Chondrocyte (in vitro differentiated cells): ENCODE results near the gene PAK1. TPM values are rescaled to one million over a fixed set of nuclear protein-coding genes. Genes with fewer than 3 reads are reported as not detected.

Experiments
- DNase-seq: peaks from one replicate; pipeline ENCODE4 v3.0.0; 2021; ENCODE audit warnings: mixed read lengths, low spot score
- H3K27ac Mint-ChIP-seq: one replicate; pipeline ENCODE4 v1.8.0; 2021; ENCODE audit warnings: mild to moderate bottlenecking, moderate library complexity, mixed read lengths; ENCODE audit not compliant: unreplicated experiment
- H3K27me3 Mint-ChIP-seq: 2 replicates; pipeline ENCODE4 v1.8.0; 2021; ENCODE audit warnings: low read depth, mixed read lengths
- H3K36me3 Mint-ChIP-seq: 2 replicates; pipeline ENCODE4 v1.8.0; 2021; ENCODE audit warnings: low read depth, mixed read lengths
- H3K4me1 Mint-ChIP-seq: 2 replicates; pipeline ENCODE4 v1.8.0; 2021; ENCODE audit warnings: low read depth, mild to moderate bottlenecking, mixed read lengths
- H3K4me3 Mint-ChIP-seq: one replicate; pipeline ENCODE4 v1.8.0; 2021; ENCODE audit warnings: mild to moderate bottlenecking, moderate library complexity, mixed read lengths; ENCODE audit not compliant: unreplicated experiment
- H3K9me3 Mint-ChIP-seq: 2 replicates; pipeline ENCODE4 v1.8.0; 2021; ENCODE audit warnings: low read depth, mixed read lengths
- CTCF ChIP-seq: fragments of 200-600 bp; sonication (generic); IDR thresholded peaks from 2 replicates; pipeline ENCODE4 v1.5.0; 2021; ENCODE audit warnings: antibody characterized with exemption, mild to moderate bottlenecking, moderate library complexity
- total RNA-seq: library from RNA; stranded (reverse); gene quantifications from 3 replicates; pipeline ENCODE4 v1.2.1, GENCODE V29; 2021

Gene PAK1
- total RNA-seq, 1 donor from 2014 or later: 28.2 TPM

GRCh38 chr11:77479746-77480352, 6.0 kb upstream of the PAK1 start:
- Mint-ChIP-seq H3K27ac (no peak overlapping the region), H3K27me3 (peaks cover 5% of the 10 kb centered on the region), H3K4me1 (no peaks in the 10 kb centered on the region), H3K4me3 (no peak overlapping the region), H3K9me3 (no peaks in the 10 kb centered on the region), H3K36me3 (no peaks in the 10 kb centered on the region)
- TF ChIP-seq CTCF: no peak
- DNase-seq: no peak

GRCh38 chr11:77475206-77475605, 1.3 kb upstream of the PAK1 start:
- Mint-ChIP-seq H3K27ac (no peak overlapping the region), H3K4me1 (peaks cover 9% of the 10 kb centered on the region), H3K27me3 (no peaks in the 10 kb centered on the region), H3K36me3 (no peaks in the 10 kb centered on the region), H3K9me3 (no peaks in the 10 kb centered on the region), H3K4me3 (no peak overlapping the region)
- TF ChIP-seq CTCF: no peak
- DNase-seq: no peak

- peak overlapping the region; percentile 86 for H3K27ac Mint-ChIP-seq
- DNase-seq: no peak
- TF ChIP-seq CTCF: no peak
- H3K9me3 Mint-ChIP-seq: no peaks in the 10 kb centered on the region
- no peaks in the 10 kb centered on the region for H3K36me3 Mint-ChIP-seq
- H3K27me3 Mint-ChIP-seq: no peaks in the 10 kb centered on the region
- peaks cover 9% of the 10 kb centered on the region for H3K4me1 Mint-ChIP-seq
- peak overlapping the region; percentile 74 for H3K4me3 Mint-ChIP-seq
These were observed 778 bp upstream of the PAK1 start for GRCh38 chr11:77474684-77475060.

GRCh38 chr11:77472991-77473800, 698 bp downstream of the PAK1 start:
- H3K27me3 Mint-ChIP-seq: no peaks in the 10 kb centered on the region
- peaks cover 9% of the 10 kb centered on the region for H3K4me1 Mint-ChIP-seq

More at GRCh38 chr11:77472991-77473800, 698 bp downstream of the PAK1 start:
- no peak for TF ChIP-seq CTCF
- peak overlapping the region; percentile 79 for H3K4me3 Mint-ChIP-seq
- H3K27ac Mint-ChIP-seq: peak overlapping the region; percentile 89
- H3K36me3 Mint-ChIP-seq: no peaks in the 10 kb centered on the region
- no peak for DNase-seq
- no peaks in the 10 kb centered on the region for H3K9me3 Mint-ChIP-seq
